Measurements from ENCODE around the gene SERAC1.

Gene SERAC1

DNA sequence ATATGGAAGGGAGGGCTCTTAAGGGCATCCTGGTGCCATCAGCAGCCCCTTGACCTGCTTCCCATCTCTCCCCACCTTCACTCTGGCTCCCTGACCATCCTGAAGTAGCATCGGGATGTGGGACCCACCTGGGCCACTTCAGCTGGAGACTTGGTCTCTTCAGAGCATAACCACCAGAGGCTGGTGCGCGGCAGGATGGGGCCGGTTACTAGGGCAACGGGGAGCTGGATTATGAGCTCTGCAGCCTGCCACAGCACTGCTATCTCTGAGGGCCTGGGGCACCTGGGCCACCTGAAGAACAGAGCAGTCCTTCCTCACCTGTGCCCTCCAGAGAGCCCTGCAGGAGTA is 106.7 kb downstream of the SERAC1 start:
- no peak for ATAC-seq

GRCh38 chr6:158060455-158061360 is 107.4 kb downstream of the SERAC1 start:
- TF ChIP-seq TOX (CRISPR knock-in tag; IDR thresholded peaks at IDR 0.05; ENCODE audit: borderline replicate concordance) (no peak), ZC3H10 (CRISPR knock-in tag; IDR thresholded peaks at IDR 0.05) (no peak), OSR1 (CRISPR knock-in tag; IDR thresholded peaks at IDR 0.05) (no peak), ESRRG (CRISPR knock-in tag; IDR thresholded peaks at IDR 0.05) (no peak), ZFP3 (CRISPR knock-in tag; IDR thresholded peaks at IDR 0.05) (peak; percentile 31; the same call in 1 of the 2 replicates), ZNF565 (CRISPR knock-in tag; conservative IDR thresholded peaks at IDR 0.05; ENCODE audit: low read depth) (no peak), GLIS3 (CRISPR knock-in tag; IDR thresholded peaks at IDR 0.05) (no peak), SNAI2 (CRISPR knock-in tag; IDR thresholded peaks at IDR 0.05) (no peak), BACH2 (CRISPR knock-in tag; IDR thresholded peaks at IDR 0.05; ENCODE audit: borderline replicate concordance) (no peak), TSHZ2 (CRISPR knock-in tag; IDR thresholded peaks at IDR 0.05) (no peak), ZNF8 (CRISPR knock-in tag; IDR thresholded peaks at IDR 0.05) (no peak), ARNTL (CRISPR knock-in tag; IDR thresholded peaks at IDR 0.05; ENCODE audit: borderline replicate concordance, low read depth) (no peak), ZFP30 (CRISPR knock-in tag; IDR thresholded peaks at IDR 0.05) (no peak), CSDC2 (CRISPR knock-in tag; IDR thresholded peaks at IDR 0.05) (0 out of 2 replicates have a peak, but pooled peaks have one; percentile 17)

More for the DNA sequence above, 106.7 kb downstream of the SERAC1 start:
- TF ChIP-seq CSDC2 (CRISPR knock-in tag; IDR thresholded peaks at IDR 0.05): no peak
- TF ChIP-seq RARB (CRISPR knock-in tag; IDR thresholded peaks at IDR 0.05): no peak
- no peak for TF ChIP-seq GLIS3 (CRISPR knock-in tag; IDR thresholded peaks at IDR 0.05)
- TF ChIP-seq ZNF8 (CRISPR knock-in tag; IDR thresholded peaks at IDR 0.05): no peak
- no peak for TF ChIP-seq CSRNP3 (CRISPR knock-in tag; IDR thresholded peaks at IDR 0.05)
- TF ChIP-seq SNAI2 (CRISPR knock-in tag; IDR thresholded peaks at IDR 0.05): no peak
- TF ChIP-seq, protein P1, sequence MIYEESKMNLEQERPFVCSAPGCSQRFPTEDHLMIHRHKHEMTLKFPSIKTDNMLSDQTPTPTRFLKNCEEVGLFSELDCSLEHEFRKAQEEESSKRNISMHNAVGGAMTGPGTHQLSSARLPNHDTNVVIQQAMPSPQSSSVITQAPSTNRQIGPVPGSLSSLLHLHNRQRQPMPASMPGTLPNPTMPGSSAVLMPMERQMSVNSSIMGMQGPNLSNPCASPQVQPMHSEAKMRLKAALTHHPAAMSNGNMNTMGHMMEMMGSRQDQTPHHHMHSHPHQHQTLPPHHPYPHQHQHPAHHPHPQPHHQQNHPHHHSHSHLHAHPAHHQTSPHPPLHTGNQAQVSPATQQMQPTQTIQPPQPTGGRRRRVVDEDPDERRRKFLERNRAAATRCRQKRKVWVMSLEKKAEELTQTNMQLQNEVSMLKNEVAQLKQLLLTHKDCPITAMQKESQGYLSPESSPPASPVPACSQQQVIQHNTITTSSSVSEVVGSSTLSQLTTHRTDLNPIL (CRISPR knock-in tag; IDR thresholded peaks at IDR 0.05; ENCODE audit: low read depth): no peak
- TF ChIP-seq ISL1 (CRISPR knock-in tag; IDR thresholded peaks at IDR 0.05): no peak
- TF ChIP-seq, protein P2, sequence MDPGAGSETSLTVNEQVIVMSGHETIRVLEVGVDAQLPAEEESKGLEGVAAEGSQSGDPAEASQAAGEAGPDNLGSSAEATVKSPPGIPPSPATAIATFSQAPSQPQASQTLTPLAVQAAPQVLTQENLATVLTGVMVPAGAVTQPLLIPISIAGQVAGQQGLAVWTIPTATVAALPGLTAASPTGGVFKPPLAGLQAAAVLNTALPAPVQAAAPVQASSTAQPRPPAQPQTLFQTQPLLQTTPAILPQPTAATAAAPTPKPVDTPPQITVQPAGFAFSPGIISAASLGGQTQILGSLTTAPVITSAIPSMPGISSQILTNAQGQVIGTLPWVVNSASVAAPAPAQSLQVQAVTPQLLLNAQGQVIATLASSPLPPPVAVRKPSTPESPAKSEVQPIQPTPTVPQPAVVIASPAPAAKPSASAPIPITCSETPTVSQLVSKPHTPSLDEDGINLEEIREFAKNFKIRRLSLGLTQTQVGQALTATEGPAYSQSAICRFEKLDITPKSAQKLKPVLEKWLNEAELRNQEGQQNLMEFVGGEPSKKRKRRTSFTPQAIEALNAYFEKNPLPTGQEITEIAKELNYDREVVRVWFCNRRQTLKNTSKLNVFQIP (CRISPR knock-in tag; IDR thresholded peaks at IDR 0.05; ENCODE audit: borderline replicate concordance, low read depth): no peak
- TF ChIP-seq PATZ1 (CRISPR knock-in tag; IDR thresholded peaks at IDR 0.05; ENCODE audit: borderline replicate concordance): no peak
- TF ChIP-seq PPARA (CRISPR knock-in tag; IDR thresholded peaks at IDR 0.05; ENCODE audit: borderline replicate concordance): no peak
- TF ChIP-seq ESRRG (CRISPR knock-in tag; IDR thresholded peaks at IDR 0.05): no peak
- no peak for TF ChIP-seq OSR1 (CRISPR knock-in tag; IDR thresholded peaks at IDR 0.05)
- TF ChIP-seq ZFP30 (CRISPR knock-in tag; IDR thresholded peaks at IDR 0.05): no peak
- TF ChIP-seq ZNF70 (CRISPR knock-in tag; IDR thresholded peaks at IDR 0.05): no peak
- TF ChIP-seq TCF4 (CRISPR knock-in tag; IDR thresholded peaks at IDR 0.05; ENCODE audit: borderline replicate concordance): no peak

More at GRCh38 chr6:158060455-158061360, 107.4 kb downstream of the SERAC1 start:
- peak; percentile 84 for ATAC-seq
